Right hindlimb (tissue), 1 donor: ENCODE measurements around the gene ALX4.

Source experiments
- DNase-seq: peaks from one replicate; pipeline ENCODE4 v3.0.0-alpha.2; 2018

ALX4 gene

GRCh38 chr11:44243086-44243485, 66.9 kb downstream of the ALX4 start:
- DNase-seq, result no peak

- peak; percentile 72 for DNase-seq
These were observed 68.1 kb downstream of the ALX4 start for GRCh38 chr11:44241851-44242250.

- no peak for DNase-seq
These were observed 72.8 kb downstream of the ALX4 start for GRCh38 chr11:44237156-44237555.

- peak; percentile 40 for DNase-seq
These were observed 73.6 kb downstream of the ALX4 start for GRCh38 chr11:44236296-44236695.

GRCh38 chr11:44235765-44236201, 74.2 kb downstream of the ALX4 start:
- DNase-seq, result peak; percentile 64

GRCh38 chr11:44229624-44230023, 80.3 kb downstream of the ALX4 start:
- no peak for DNase-seq

GRCh38 chr11:44229098-44229497, 80.8 kb downstream of the ALX4 start:
- DNase-seq, result no peak

- DNase-seq, result no peak
These were observed 81.6 kb downstream of the ALX4 start for GRCh38 chr11:44228379-44228778.

GRCh38 chr11:44226945-44227344, 83.0 kb downstream of the ALX4 start:
- DNase-seq, result no peak

- no peak for DNase-seq
These were observed 83.4 kb downstream of the ALX4 start for GRCh38 chr11:44226490-44226889.

GRCh38 chr11:44224867-44225501, 85.0 kb downstream of the ALX4 start:
- DNase-seq, result no peak

- no peak for DNase-seq
These were observed 86.7 kb downstream of the ALX4 start for GRCh38 chr11:44223238-44223637.

- no peak for DNase-seq
These were observed 87.9 kb downstream of the ALX4 start for GRCh38 chr11:44221992-44222391.

GRCh38 chr11:44221456-44221855, 88.5 kb downstream of the ALX4 start:
- DNase-seq, result no peak

GRCh38 chr11:44219830-44220796, 89.8 kb downstream of the ALX4 start:
- DNase-seq, result no peak

- no peak for DNase-seq
These were observed 92.5 kb downstream of the ALX4 start for GRCh38 chr11:44217432-44217831.

- DNase-seq, result no peak
These were observed 96.8 kb downstream of the ALX4 start for GRCh38 chr11:44213148-44213547.

- DNase-seq, result no peak
These were observed 97.8 kb downstream of the ALX4 start for GRCh38 chr11:44212128-44212527.
